ENCODE results near the gene QRFPR. TPM values are rescaled to one million over a fixed set of nuclear protein-coding genes. Genes with fewer than 3 reads are reported as not detected.

Gene QRFPR
- total and polyA plus RNA-seq, 8 donors, result 0.18 TPM; not detected in 7

DNA sequence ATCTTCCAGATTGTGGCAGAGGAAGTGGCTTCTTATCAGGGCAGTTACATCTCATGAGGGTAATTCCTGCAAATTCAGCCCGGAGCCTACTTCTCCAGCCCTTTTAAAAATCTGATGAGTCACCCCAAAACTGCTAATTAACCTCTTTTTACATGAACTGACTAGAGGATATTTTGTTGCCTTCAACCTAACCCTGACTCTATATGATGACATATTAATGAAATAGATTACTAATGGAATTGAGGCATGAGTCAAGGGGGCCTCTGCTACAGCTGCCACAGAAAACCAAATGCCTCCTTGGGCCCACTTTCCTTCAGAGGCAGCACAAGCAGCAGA lies 72.5 kb downstream of the QRFPR start:
- WGBS, 5 donors, result 31 to 53% (median 35%) methylated on average over 1 of the region's 1 CpG
- no peak for DNase-seq
- TF ChIP-seq EP300 (IDR thresholded peaks at IDR 0.05), result no peak
- TF ChIP-seq, protein P1, sequence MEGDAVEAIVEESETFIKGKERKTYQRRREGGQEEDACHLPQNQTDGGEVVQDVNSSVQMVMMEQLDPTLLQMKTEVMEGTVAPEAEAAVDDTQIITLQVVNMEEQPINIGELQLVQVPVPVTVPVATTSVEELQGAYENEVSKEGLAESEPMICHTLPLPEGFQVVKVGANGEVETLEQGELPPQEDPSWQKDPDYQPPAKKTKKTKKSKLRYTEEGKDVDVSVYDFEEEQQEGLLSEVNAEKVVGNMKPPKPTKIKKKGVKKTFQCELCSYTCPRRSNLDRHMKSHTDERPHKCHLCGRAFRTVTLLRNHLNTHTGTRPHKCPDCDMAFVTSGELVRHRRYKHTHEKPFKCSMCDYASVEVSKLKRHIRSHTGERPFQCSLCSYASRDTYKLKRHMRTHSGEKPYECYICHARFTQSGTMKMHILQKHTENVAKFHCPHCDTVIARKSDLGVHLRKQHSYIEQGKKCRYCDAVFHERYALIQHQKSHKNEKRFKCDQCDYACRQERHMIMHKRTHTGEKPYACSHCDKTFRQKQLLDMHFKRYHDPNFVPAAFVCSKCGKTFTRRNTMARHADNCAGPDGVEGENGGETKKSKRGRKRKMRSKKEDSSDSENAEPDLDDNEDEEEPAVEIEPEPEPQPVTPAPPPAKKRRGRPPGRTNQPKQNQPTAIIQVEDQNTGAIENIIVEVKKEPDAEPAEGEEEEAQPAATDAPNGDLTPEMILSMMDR (IDR thresholded peaks at IDR 0.05), result no peak
- TF ChIP-seq POLR2A (IDR thresholded peaks at IDR 0.05), result no peak
- no peak for TF ChIP-seq POLR2AphosphoS5 (IDR thresholded peaks at IDR 0.05)
- H3K27ac ChIP-seq, result no peak overlapping the region
- H3K36me3 ChIP-seq, result no peaks in the 10 kb centered on the region
- no peaks in the 10 kb centered on the region for H3K9me3 ChIP-seq
- intact Hi-C loops (cut with DNase I; ENCODE audit: low total_unique reads), result no loop called here
- no peak overlapping the region for H3K4me3 ChIP-seq
- no peaks in the 10 kb centered on the region for H3K4me1 ChIP-seq
- H3K27me3 ChIP-seq, result no peaks in the 10 kb centered on the region

DNA sequence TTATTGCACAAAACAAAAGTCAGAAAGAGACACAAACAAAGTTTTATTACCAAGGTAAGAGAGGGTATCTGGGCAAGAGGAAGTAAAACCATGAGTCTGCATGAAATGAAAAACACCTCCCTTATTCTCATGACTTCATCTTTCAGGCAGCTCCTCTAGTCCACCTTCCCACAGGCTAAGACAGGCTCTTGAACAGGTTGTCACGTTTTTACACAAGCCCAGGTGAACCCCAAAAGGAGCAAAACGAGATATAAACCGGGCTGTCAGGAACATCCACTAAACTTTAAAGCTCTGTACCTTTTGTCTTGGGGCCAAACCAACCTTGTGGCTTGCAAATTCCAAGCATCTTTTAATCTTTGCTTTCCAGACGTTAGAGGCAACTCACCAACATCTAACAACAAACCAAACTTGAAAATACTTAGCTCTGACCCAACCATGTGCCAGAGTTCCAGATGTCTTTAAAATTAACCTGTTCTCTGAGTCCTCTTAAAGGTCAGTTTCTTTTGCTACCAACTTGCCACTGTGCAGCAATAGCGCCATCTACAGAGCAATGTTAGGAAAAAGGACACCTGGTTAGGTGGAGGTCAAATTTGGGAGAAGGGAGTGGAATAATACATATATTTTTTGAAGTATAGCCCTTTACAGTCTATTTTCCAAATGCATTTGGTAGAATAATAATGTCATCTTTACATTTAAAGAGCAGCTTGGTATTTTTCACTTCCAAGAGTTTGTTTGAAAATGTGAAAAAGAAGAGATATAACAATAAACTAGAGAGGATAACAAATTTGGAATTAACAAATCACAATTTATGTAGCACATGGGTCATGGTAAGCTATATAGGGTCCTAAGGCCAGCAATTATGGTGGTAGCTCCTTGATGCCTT lies 73.1 kb downstream of the QRFPR start:
- 20 to 26% (median 22%) methylated on average over 5 of the region's 5 CpGs for WGBS, 5 donors
- Histone ChIP-seq H3K36me3 (no peaks in the 10 kb centered on the region), H3K9me3 (no peaks in the 10 kb centered on the region), H3K27ac (no peak overlapping the region), H3K27me3 (no peaks in the 10 kb centered on the region), H3K4me3 (no peak overlapping the region), H3K4me1 (no peaks in the 10 kb centered on the region)
- intact Hi-C loops (cut with DNase I; ENCODE audit: low total_unique reads), result no loop called here
- peak in 1 of 2 donors; percentile 53 for DNase-seq
- TF ChIP-seq, protein P1 (IDR thresholded peaks at IDR 0.05), result peak in 3 of 7 experiments; percentile 14 to 23 (median 16)
- TF ChIP-seq POLR2A (IDR thresholded peaks at IDR 0.05), result no peak

DNA sequence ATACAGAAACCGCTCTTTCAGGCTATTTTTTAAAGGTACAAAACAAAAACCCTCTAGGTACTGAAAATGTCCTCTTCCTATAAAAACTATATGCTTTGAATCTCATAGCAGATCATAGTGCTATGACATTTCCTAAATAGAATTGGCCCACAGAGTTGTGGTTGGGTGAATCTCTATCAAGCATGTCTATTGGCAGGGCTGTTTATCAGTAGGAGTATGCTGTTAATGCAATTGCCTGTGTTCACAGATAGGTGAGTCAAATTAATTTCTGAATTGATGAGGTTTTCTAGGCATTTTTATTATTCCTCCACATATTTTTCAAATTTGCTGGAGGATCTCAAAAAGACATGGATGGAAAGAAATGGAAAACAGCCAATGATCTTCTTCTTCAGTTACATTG lies 73.9 kb downstream of the QRFPR start:
- WGBS, 5 donors, result 70 to 90% (median 83%) methylated on average over 1 of the region's 1 CpG
- no peak overlapping the region for H3K27ac ChIP-seq
- no peaks in the 10 kb centered on the region for H3K36me3 ChIP-seq
- no peak overlapping the region for H3K4me3 ChIP-seq
- intact Hi-C loops (cut with DNase I; ENCODE audit: low total_unique reads), result no loop called here
- H3K4me1 ChIP-seq, result no peaks in the 10 kb centered on the region
- no peaks in the 10 kb centered on the region for H3K27me3 ChIP-seq
- no peaks in the 10 kb centered on the region for H3K9me3 ChIP-seq
- TF ChIP-seq POLR2AphosphoS5 (IDR thresholded peaks at IDR 0.05) (no peak), EP300 (IDR thresholded peaks at IDR 0.05) (no peak), POLR2A (IDR thresholded peaks at IDR 0.05) (no peak)
- TF ChIP-seq, protein P1 (IDR thresholded peaks at IDR 0.05), result no peak
- DNase-seq, result no peak

DNA sequence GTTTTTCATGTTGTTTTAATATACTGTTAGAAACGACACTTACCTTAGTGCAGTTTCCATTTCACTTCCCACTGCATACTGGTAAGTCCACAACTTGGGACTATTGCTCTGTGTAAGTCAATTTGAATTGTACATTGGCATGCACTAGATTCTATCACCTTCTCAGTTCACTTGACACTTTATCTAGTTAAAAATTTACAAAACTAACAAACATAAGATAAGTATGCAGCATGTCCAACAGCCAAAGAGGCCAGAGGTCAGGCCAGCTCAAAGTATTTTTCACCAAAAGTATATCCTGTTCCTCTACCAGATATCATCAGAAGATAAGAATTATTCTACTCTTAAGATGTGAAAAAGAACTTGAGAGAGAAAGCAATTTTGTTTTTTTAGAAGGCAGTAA lies 75.9 kb downstream of the QRFPR start:
- no peak overlapping the region for H3K27ac ChIP-seq
- H3K9me3 ChIP-seq, result no peaks in the 10 kb centered on the region
- H3K36me3 ChIP-seq, result no peaks in the 10 kb centered on the region
- TF ChIP-seq EP300 (IDR thresholded peaks at IDR 0.05), result no peak
- TF ChIP-seq POLR2AphosphoS5 (IDR thresholded peaks at IDR 0.05), result no peak
- no peak for TF ChIP-seq POLR2A (IDR thresholded peaks at IDR 0.05)
- TF ChIP-seq, protein P1 (IDR thresholded peaks at IDR 0.05), result no peak
- 33 to 46% (median 41%) methylated on average over 1 of the region's 1 CpG for WGBS, 5 donors
- H3K4me1 ChIP-seq, result no peaks in the 10 kb centered on the region
- no peak overlapping the region for H3K4me3 ChIP-seq
- no peaks in the 10 kb centered on the region for H3K27me3 ChIP-seq
- DNase-seq, result no peak
- intact Hi-C loops (cut with DNase I; ENCODE audit: low total_unique reads), result no loop called here

Data from stomach (tissue), 9 donors.